ENCODE measurements around the gene RPL35. TPM values are rescaled to one million over a fixed set of nuclear protein-coding genes. Genes with fewer than 3 reads are reported as not detected.

RPL35 gene
- total RNA-seq, 2 experiments from 2014 or later, result 2,088 to 2,142 TPM

DNA sequence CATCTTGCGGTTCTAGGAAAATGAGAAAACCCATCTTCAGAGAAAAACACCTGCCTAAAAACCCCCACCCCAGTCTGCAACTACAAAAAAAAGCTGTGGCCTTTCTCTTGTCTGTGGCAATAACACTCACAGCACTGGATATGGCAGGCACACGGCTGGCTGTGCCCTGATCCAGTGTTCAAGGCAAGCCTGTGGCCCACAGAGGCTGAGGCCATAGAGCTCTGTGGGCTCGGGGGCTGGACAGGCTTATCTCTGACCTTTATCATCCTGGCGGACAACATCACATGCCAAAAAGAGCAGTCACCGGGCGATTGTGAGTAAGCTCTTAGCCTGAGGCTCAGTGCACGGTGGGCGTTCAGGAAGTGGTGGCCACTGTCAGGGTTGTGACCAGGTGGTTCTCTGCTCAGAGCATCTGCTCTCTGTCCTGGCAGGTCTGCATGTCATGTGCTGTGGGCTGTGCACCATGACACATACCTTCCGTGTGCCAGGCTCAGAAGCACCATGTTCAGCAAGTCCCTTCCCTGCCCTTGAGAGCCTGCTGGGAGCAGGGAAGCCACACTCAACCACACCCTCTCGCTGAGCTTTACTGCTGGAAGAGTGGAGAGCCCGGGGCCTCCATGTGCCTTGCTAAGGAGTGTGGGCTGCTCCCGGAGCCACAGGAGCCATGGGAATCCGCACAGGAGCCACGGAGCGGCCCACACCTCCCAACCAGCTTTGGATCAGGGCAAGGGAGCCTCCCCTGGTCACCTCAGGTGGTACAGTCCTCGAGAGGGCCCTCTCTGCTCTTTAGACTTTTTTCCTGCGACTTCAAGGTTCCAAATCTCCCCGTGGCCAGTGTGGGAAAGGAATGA, 43.1 kb downstream of the RPL35 start:
- Mint-ChIP-seq H3K4me3 (no peak overlapping the region), H3K9me3 (no peaks in the 10 kb centered on the region), H3K27ac (no peak overlapping the region), H3K4me1 (ENCODE audit: low read depth) (no peaks in the 10 kb centered on the region), H3K27me3 (peaks cover 14% of the 10 kb centered on the region), H3K36me3 (ENCODE audit: low read depth) (no peaks in the 10 kb centered on the region)
- TF ChIP-seq, protein P1, sequence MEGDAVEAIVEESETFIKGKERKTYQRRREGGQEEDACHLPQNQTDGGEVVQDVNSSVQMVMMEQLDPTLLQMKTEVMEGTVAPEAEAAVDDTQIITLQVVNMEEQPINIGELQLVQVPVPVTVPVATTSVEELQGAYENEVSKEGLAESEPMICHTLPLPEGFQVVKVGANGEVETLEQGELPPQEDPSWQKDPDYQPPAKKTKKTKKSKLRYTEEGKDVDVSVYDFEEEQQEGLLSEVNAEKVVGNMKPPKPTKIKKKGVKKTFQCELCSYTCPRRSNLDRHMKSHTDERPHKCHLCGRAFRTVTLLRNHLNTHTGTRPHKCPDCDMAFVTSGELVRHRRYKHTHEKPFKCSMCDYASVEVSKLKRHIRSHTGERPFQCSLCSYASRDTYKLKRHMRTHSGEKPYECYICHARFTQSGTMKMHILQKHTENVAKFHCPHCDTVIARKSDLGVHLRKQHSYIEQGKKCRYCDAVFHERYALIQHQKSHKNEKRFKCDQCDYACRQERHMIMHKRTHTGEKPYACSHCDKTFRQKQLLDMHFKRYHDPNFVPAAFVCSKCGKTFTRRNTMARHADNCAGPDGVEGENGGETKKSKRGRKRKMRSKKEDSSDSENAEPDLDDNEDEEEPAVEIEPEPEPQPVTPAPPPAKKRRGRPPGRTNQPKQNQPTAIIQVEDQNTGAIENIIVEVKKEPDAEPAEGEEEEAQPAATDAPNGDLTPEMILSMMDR (IDR thresholded peaks at IDR 0.05), result no peak
- Histone ChIP-seq H3K27ac (ENCODE audit: low read depth in 1 of 2, low read length in 2 of 2) (no peak overlapping the region), H3K9me3 (ENCODE audit: control insufficient read depth in 1 of 2, insufficient read depth in 1 of 2, low read length in 2 of 2) (no peaks in the 10 kb centered on the region), H3K36me3 (ENCODE audit: insufficient read depth, low read length) (no peaks in the 10 kb centered on the region), H3K27me3 (ENCODE audit: control insufficient read depth in 1 of 2, insufficient read depth in 2 of 2, low read length in 2 of 2) (peaks cover 0 to 2% of the 10 kb centered on the region in 2 experiments), H3K4me3 (ENCODE audit: low read length) (no peak overlapping the region), H3K4me1 (ENCODE audit: insufficient read depth, low read length) (peaks cover 4% of the 10 kb centered on the region)
- CTCF ChIA-PET, result no interaction called here
- ATAC-seq (ENCODE audit: poor library complexity) (no peak), DNase-seq (no peak)
- POLR2A ChIA-PET, result no interaction called here
- intact Hi-C loops (cut with DNase I, micrococcal nuclease), result no loop called here

DNA sequence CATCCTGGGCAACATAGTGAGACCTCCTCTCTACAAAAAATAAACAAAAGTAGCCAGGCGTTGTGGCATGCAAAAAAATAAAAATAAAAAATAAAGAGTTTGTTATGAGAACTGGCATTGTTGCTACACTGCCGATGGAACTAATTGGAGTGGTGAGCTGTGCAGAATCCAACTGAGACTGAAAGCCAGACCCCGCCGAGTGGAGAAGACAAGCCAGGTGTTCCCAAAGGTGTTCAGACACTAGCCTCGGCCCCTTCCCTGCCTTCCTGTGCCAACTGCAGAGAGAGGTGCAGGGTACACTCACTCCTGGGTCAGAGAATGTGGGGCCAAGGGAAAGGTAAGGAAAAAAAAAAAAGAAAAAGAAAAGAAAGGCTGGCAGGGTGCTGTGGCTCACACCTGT, 46.2 kb downstream of the RPL35 start:
- CTCF ChIA-PET, result no interaction called here

DNA sequence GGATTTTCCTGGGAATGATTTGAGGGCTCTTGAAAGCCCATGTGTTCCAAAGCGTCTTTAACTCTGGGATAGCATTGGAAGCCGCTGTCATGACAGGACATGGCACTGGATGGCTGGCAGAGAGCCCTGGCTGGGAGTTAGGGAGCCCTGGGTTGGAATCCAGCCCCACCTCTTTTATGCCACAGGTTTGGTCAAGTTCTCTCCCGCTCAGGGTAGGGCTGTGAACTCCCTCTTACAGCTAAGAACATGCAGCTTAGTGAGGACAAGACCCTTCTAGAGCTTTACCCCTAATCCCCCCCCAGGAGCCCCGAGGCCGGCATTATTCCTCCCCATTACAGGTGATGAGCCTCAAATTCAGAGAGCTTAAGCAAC, 47.6 kb downstream of the RPL35 start:
- H3K4me1 ChIP-seq (ENCODE audit: insufficient read depth, low read length), result peaks cover 4% of the 10 kb centered on the region
- H3K27me3 ChIP-seq (ENCODE audit: control insufficient read depth in 1 of 2, insufficient read depth in 2 of 2, low read length in 2 of 2), result peaks cover 0 to 2% of the 10 kb centered on the region in 2 experiments
- DNase-seq (no peak), ATAC-seq (ENCODE audit: poor library complexity) (no peak)
- TF ChIP-seq, protein P1 (IDR thresholded peaks at IDR 0.05), result no peak
- intact Hi-C loops (cut with DNase I, micrococcal nuclease), result no loop called here
- no peak overlapping the region for H3K27ac ChIP-seq (ENCODE audit: low read depth in 1 of 2, low read length in 2 of 2)
- no peak overlapping the region for H3K4me3 ChIP-seq (ENCODE audit: low read length)
- Mint-ChIP-seq H3K4me3 (no peak overlapping the region), H3K4me1 (ENCODE audit: low read depth) (no peaks in the 10 kb centered on the region), H3K36me3 (ENCODE audit: low read depth) (no peaks in the 10 kb centered on the region), H3K9me3 (no peaks in the 10 kb centered on the region), H3K27me3 (peaks cover 14% of the 10 kb centered on the region), H3K27ac (no peak overlapping the region)
- no peaks in the 10 kb centered on the region for H3K9me3 ChIP-seq (ENCODE audit: control insufficient read depth in 1 of 2, insufficient read depth in 1 of 2, low read length in 2 of 2)
- H3K36me3 ChIP-seq (ENCODE audit: insufficient read depth, low read length), result no peaks in the 10 kb centered on the region
- CTCF ChIA-PET, result interaction anchor here (0.6 kb wide), 1 partner anchor 1779 kb away, joined by 3 read pairs; no protein-coding TSS in a partner anchor
- POLR2A ChIA-PET, result no interaction called here

More for the DNA sequence above, 46.2 kb downstream of the RPL35 start:
- Histone ChIP-seq H3K4me3 (ENCODE audit: low read length) (no peak overlapping the region), H3K4me1 (ENCODE audit: insufficient read depth, low read length) (peaks cover 4% of the 10 kb centered on the region), H3K27ac (ENCODE audit: low read depth in 1 of 2, low read length in 2 of 2) (no peak overlapping the region), H3K9me3 (ENCODE audit: control insufficient read depth in 1 of 2, insufficient read depth in 1 of 2, low read length in 2 of 2) (no peaks in the 10 kb centered on the region), H3K27me3 (ENCODE audit: control insufficient read depth in 1 of 2, insufficient read depth in 2 of 2, low read length in 2 of 2) (peaks cover 0 to 2% of the 10 kb centered on the region in 2 experiments), H3K36me3 (ENCODE audit: insufficient read depth, low read length) (no peaks in the 10 kb centered on the region)
- Mint-ChIP-seq H3K9me3 (no peaks in the 10 kb centered on the region), H3K27ac (no peak overlapping the region), H3K4me3 (no peak overlapping the region), H3K4me1 (ENCODE audit: low read depth) (no peaks in the 10 kb centered on the region), H3K36me3 (ENCODE audit: low read depth) (no peaks in the 10 kb centered on the region), H3K27me3 (peaks cover 14% of the 10 kb centered on the region)
- POLR2A ChIA-PET, result no interaction called here
- intact Hi-C loops (cut with DNase I, micrococcal nuclease), result no loop called here
- no peak for ATAC-seq (ENCODE audit: poor library complexity)
- no peak for DNase-seq
- TF ChIP-seq, protein P1 (IDR thresholded peaks at IDR 0.05), result no peak

Measured in CD4-positive, alpha-beta T cell (primary cell).